ENCODE measurements around the gene NIPAL1.

- no peak for TF ChIP-seq POLR2A (IDR thresholded peaks at IDR 0.05; ENCODE audit: low read length)
- no peak for TF ChIP-seq GATA1 (IDR thresholded peaks at IDR 0.05; ENCODE audit: low read depth, low read length)
Observed at GRCh38 chr4:48041535-48042137, 25.1 kb downstream of the NIPAL1 start.
